Gastroesophageal sphincter (tissue), 4 donors: ENCODE measurements around the gene PTPRN2. TPM values are rescaled to one million over a fixed set of nuclear protein-coding genes. Genes with fewer than 3 reads are reported as not detected.

ENCODE experiments used
- ATAC-seq: fragments of 150-250 bp; one replicate; pipeline ENCODE4 v1.9.1; 2016; ENCODE audit warnings: mild to moderate bottlenecking, moderate library complexity
- H3K27ac ChIP-seq, 4 donors: fragments of 200-600 bp; sonication (generic) in 3 of 4; 1 replicate in 3 of 4; 2 replicates in 1 of 4; pipeline ENCODE4 v1.5.1; 2016 to 2019
- H3K27me3 ChIP-seq: fragments of 200-600 bp; sonication (generic); one replicate; pipeline ENCODE4 v1.5.1; 2019
- H3K36me3 ChIP-seq, 2 donors: fragments of 200-600 bp; sonication (generic); one replicate each; pipeline ENCODE4 v1.5.1; 2019; ENCODE audit warnings: control low read depth in 1 of 2
- H3K4me1 ChIP-seq, 3 donors: fragments of 200-600 bp; sonication (generic); 1 replicate in 2 of 3; 2 replicates in 1 of 3; pipeline ENCODE4 v1.5.1; 2016 to 2019; ENCODE audit warnings: control low read depth in 2 of 3
- H3K4me3 ChIP-seq, 2 donors: fragments of 200-600 bp; sonication (generic); one replicate each; pipeline ENCODE4 v1.5.1; 2019; ENCODE audit warnings: mild to moderate bottlenecking in 1 of 2, moderate library complexity in 1 of 2
- H3K9me3 ChIP-seq, 3 donors: fragments of 200-600 bp; sonication (generic); one replicate each; pipeline ENCODE4 v1.5.1; 2017 to 2019; ENCODE audit warnings: control low read depth in 2 of 3
- CTCF ChIP-seq, 4 experiments: fragments of 200-600 bp in 2 of 4; fragments of 450-650 bp in 2 of 4; sonication (generic) in 1 of 4; IDR thresholded peaks; one replicate each; pipeline ENCODE4 v1.5.1; 2017 to 2019; ENCODE audit warnings: antibody characterized with exemption in 4 of 4, mild to moderate bottlenecking in 2 of 4, moderate library complexity in 2 of 4
- EP300 ChIP-seq: sonication (generic); formaldehyde crosslinking; IDR thresholded peaks from one replicate; pipeline ENCODE4 v1.6.1; 2017; ENCODE audit warnings: antibody characterized with exemption, mild to moderate bottlenecking
- POLR2A ChIP-seq, 2 donors: fragments of 450-650 bp; IDR thresholded peaks; one replicate each; pipeline ENCODE4 v1.6.1; 2017; ENCODE audit warnings: antibody characterized with exemption in 2 of 2, mild to moderate bottlenecking in 2 of 2, moderate library complexity in 1 of 2
- POLR2AphosphoS5 ChIP-seq: sonication (generic); formaldehyde crosslinking; IDR thresholded peaks from one replicate; pipeline ENCODE4 v1.6.1; 2017; ENCODE audit warnings: antibody characterized with exemption
- WGBS, 2 donors: methylation state at CpG; one replicate each; pipeline ENCODE4 v1.1.5; 2018; ENCODE audit warnings: low coverage in 1 of 2; 5-methylcytosine and 5-hydroxymethylcytosine counted together
- total RNA-seq, 4 donors: library from RNA; depleted of rRNA; stranded (reverse); fragments of >200 nt; gene quantifications; one replicate each; pipeline ENCODE4 v1.1.0, GENCODE V29; 2016

PTPRN2 gene
- total RNA-seq, 4 donors from 2014 or later = 1.7 to 4.7 (median 3.3) TPM

GRCh38 chr7:157862731-157863130 lies 724.9 kb downstream of the PTPRN2 start:
- WGBS, 2 donors = 88% methylated on average over 16 of the region's 25 CpGs; no CpG with 5 or more reads in 1 of the 2 donors
- no peak overlapping the region for H3K4me3 ChIP-seq
- no peak for TF ChIP-seq POLR2AphosphoS5
- no peaks in the 10 kb centered on the region for H3K36me3 ChIP-seq
- no peak for ATAC-seq
- no peaks in the 10 kb centered on the region for H3K4me1 ChIP-seq
- H3K27me3 ChIP-seq = no peaks in the 10 kb centered on the region
- H3K27ac ChIP-seq = no peak overlapping the region
- no peaks in the 10 kb centered on the region for H3K9me3 ChIP-seq

- no peak overlapping the region for H3K4me3 ChIP-seq
- no peak for ATAC-seq
- no CpG with 5 or more reads among the region's 17 CpGs for WGBS, 2 donors
Observed at GRCh38 chr7:157861551-157861950, 726.1 kb downstream of the PTPRN2 start.

GRCh38 chr7:157861031-157861491 lies 726.6 kb downstream of the PTPRN2 start:
- H3K27me3 ChIP-seq = no peaks in the 10 kb centered on the region
- TF ChIP-seq EP300 (no peak), CTCF (IDR thresholded peaks at IDR 0.05) (no peak), POLR2A (IDR thresholded peaks at IDR 0.05) (no peak), POLR2AphosphoS5 (no peak)
- WGBS, 2 donors = 80 to 81% methylated on average over 2 to 5 of the region's 21 CpGs
- no peaks in the 10 kb centered on the region for H3K36me3 ChIP-seq
- no peak overlapping the region for H3K27ac ChIP-seq
- H3K9me3 ChIP-seq = no peaks in the 10 kb centered on the region
- no peak for ATAC-seq
- no peaks in the 10 kb centered on the region for H3K4me1 ChIP-seq
- no peak overlapping the region for H3K4me3 ChIP-seq

More at GRCh38 chr7:157861551-157861950, 726.1 kb downstream of the PTPRN2 start:
- Histone ChIP-seq H3K36me3 (no peaks in the 10 kb centered on the region), H3K27me3 (no peaks in the 10 kb centered on the region), H3K27ac (no peak overlapping the region), H3K9me3 (no peaks in the 10 kb centered on the region), H3K4me1 (no peaks in the 10 kb centered on the region)
- TF ChIP-seq POLR2AphosphoS5 (no peak), EP300 (no peak), POLR2A (IDR thresholded peaks at IDR 0.05) (no peak), CTCF (IDR thresholded peaks at IDR 0.05) (no peak)

- Histone ChIP-seq H3K27ac (no peak overlapping the region), H3K27me3 (no peaks in the 10 kb centered on the region), H3K36me3 (no peaks in the 10 kb centered on the region), H3K4me3 (no peak overlapping the region), H3K4me1 (no peaks in the 10 kb centered on the region), H3K9me3 (no peaks in the 10 kb centered on the region)
- ATAC-seq = no peak
- WGBS, 2 donors = 74 to 79% methylated on average over 8 to 11 of the region's 11 CpGs
- TF ChIP-seq POLR2AphosphoS5 (no peak), CTCF (IDR thresholded peaks at IDR 0.05) (no peak), EP300 (no peak), POLR2A (IDR thresholded peaks at IDR 0.05) (no peak)
Observed at GRCh38 chr7:157860406-157860805, 727.2 kb downstream of the PTPRN2 start.

- Histone ChIP-seq H3K9me3 (no peaks in the 10 kb centered on the region), H3K27me3 (no peaks in the 10 kb centered on the region), H3K27ac (no peak overlapping the region), H3K4me3 (no peak overlapping the region), H3K36me3 (no peaks in the 10 kb centered on the region), H3K4me1 (no peaks in the 10 kb centered on the region)
- no peak for ATAC-seq
- 100% methylated on average over 1 of the region's 6 CpGs; no CpG with 5 or more reads in 1 of the 2 donors for WGBS, 2 donors
- TF ChIP-seq POLR2AphosphoS5 = no peak
- TF ChIP-seq EP300 = no peak
- TF ChIP-seq POLR2A (IDR thresholded peaks at IDR 0.05) = no peak
- TF ChIP-seq CTCF (IDR thresholded peaks at IDR 0.05) = no peak
Observed at GRCh38 chr7:157859915-157860314, 727.7 kb downstream of the PTPRN2 start.
